Progenitor cell of endocrine pancreas (in vitro differentiated cells): Measurements from ENCODE around the gene BACE2. TPM values are rescaled to one million over a fixed set of nuclear protein-coding genes. Genes with fewer than 3 reads are reported as not detected.
"Not testable (repeated sequence)": the region's sequence is repeated elsewhere in the genome, so short reads cannot be mapped to it uniquely, and the experiment has no call there.

ENCODE experiments used
- DNase-seq: peaks from one replicate; pipeline ENCODE4 v3.0.0; 2021; ENCODE audit warnings: low spot score; ENCODE audit not compliant: unreplicated experiment
- H3K27ac Mint-ChIP-seq: 2 replicates; pipeline ENCODE4 v1.8.0; 2021; ENCODE audit warnings: mild to moderate bottlenecking, moderate library complexity, mixed read lengths
- H3K27me3 Mint-ChIP-seq: 2 replicates; pipeline ENCODE4 v1.8.0; 2021; ENCODE audit warnings: mixed read lengths
- H3K36me3 Mint-ChIP-seq: 2 replicates; pipeline ENCODE4 v1.8.0; 2022; ENCODE audit warnings: mixed read lengths; ENCODE audit not compliant: insufficient read depth
- H3K4me1 Mint-ChIP-seq: 2 replicates; pipeline ENCODE4 v1.8.0; 2021; ENCODE audit warnings: low read depth, mixed read lengths
- H3K4me3 Mint-ChIP-seq: 2 replicates; pipeline ENCODE4 v1.8.0; 2021; ENCODE audit warnings: low read depth, mild to moderate bottlenecking, moderate library complexity, mixed read lengths
- H3K9me3 Mint-ChIP-seq: 2 replicates; pipeline ENCODE4 v1.8.0; 2021; ENCODE audit warnings: low read depth, mixed read lengths
- total RNA-seq: library from RNA; stranded (reverse); gene quantifications from 2 replicates; pipeline ENCODE4 v1.2.1, GENCODE V29; 2021
- TF ChIP-seq, protein P1 (sequence below): fragments of 200-600 bp; sonication (generic); IDR thresholded peaks from one replicate; pipeline ENCODE4 v1.5.0; 2021; ENCODE audit warnings: antibody characterized with exemption, mild to moderate bottlenecking; ENCODE audit not compliant: unreplicated experiment

BACE2 gene
- total RNA-seq, 1 donor from 2014 or later: 13.4 TPM

DNA sequence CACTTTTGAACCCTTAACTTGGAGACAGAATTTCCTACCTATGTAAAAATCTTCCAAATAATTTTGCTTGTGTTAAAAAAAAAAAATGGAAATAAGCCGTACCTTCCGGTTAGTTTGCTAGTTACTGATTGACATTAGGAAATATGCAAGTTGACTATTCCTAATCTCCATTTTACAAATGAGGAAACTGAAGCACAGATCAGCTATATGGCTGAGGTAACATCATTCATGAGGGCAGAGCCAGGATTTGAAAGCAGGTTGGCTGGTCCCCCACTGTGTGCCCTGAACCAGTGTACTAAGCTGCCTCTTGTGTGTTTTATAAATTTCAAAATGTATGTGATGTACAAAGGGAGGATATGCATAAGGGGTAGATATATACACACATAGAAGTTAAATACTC lies 29.6 kb downstream of the BACE2 start:
- no peak overlapping the region for H3K27ac Mint-ChIP-seq
- H3K4me1 Mint-ChIP-seq: peaks cover 13% of the 10 kb centered on the region
- no peak overlapping the region for H3K4me3 Mint-ChIP-seq
- no peaks in the 10 kb centered on the region for H3K36me3 Mint-ChIP-seq
- no peaks in the 10 kb centered on the region for H3K27me3 Mint-ChIP-seq
- H3K9me3 Mint-ChIP-seq: no peaks in the 10 kb centered on the region
- TF ChIP-seq, protein P1, sequence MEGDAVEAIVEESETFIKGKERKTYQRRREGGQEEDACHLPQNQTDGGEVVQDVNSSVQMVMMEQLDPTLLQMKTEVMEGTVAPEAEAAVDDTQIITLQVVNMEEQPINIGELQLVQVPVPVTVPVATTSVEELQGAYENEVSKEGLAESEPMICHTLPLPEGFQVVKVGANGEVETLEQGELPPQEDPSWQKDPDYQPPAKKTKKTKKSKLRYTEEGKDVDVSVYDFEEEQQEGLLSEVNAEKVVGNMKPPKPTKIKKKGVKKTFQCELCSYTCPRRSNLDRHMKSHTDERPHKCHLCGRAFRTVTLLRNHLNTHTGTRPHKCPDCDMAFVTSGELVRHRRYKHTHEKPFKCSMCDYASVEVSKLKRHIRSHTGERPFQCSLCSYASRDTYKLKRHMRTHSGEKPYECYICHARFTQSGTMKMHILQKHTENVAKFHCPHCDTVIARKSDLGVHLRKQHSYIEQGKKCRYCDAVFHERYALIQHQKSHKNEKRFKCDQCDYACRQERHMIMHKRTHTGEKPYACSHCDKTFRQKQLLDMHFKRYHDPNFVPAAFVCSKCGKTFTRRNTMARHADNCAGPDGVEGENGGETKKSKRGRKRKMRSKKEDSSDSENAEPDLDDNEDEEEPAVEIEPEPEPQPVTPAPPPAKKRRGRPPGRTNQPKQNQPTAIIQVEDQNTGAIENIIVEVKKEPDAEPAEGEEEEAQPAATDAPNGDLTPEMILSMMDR: no peak
- no peak for DNase-seq

DNA sequence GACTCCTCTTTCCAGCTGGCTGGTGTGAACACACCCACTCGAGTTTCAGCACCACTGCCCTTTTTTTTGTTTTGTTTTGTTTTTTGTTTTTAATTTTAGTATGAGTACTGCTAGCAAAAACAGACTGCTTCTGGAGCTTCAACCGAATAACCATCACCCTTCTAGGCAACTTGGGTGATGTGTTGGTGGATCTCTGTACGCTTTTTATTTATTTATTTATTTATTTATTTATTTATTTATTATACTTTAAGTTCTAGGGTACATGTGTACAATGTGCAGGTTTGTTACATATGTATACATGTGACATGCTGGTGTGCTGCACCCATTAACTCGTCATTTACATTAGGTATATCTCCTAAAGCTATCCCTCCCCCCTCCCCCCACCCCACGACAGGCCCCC lies 30.7 kb downstream of the BACE2 start:
- H3K9me3 Mint-ChIP-seq, DNase-seq, H3K27ac Mint-ChIP-seq, H3K4me3 Mint-ChIP-seq, H3K36me3 Mint-ChIP-seq, H3K27me3 Mint-ChIP-seq: not testable (repeated sequence)
- peaks cover 13% of the 10 kb centered on the region for H3K4me1 Mint-ChIP-seq

DNA sequence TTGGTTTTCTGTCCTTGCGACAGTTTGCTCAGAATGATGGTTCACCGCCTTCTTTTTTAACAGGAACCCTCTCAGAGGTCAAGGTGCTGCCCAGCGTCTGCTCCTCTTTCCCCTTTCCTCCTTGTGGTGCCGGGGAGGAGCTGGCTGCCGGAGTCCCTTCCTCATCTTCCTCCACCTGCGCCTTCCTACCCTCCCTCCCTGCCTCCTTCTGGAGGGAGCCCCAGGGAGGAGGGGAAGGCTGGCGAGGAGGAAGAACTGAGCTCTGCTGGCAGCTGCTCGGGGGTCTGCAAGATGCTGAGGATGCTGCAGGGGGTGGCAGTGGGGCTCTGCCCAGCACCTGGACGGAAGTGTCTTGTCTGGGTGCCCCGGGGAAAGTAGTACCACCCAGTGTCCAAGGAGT lies 31.2 kb downstream of the BACE2 start:
- Mint-ChIP-seq H3K4me3 (no peak overlapping the region), H3K9me3 (no peaks in the 10 kb centered on the region), H3K4me1 (peaks cover 13% of the 10 kb centered on the region), H3K27ac (no peak overlapping the region), H3K27me3 (no peaks in the 10 kb centered on the region), H3K36me3 (no peaks in the 10 kb centered on the region)
- TF ChIP-seq, protein P1: no peak
- no peak for DNase-seq

DNA sequence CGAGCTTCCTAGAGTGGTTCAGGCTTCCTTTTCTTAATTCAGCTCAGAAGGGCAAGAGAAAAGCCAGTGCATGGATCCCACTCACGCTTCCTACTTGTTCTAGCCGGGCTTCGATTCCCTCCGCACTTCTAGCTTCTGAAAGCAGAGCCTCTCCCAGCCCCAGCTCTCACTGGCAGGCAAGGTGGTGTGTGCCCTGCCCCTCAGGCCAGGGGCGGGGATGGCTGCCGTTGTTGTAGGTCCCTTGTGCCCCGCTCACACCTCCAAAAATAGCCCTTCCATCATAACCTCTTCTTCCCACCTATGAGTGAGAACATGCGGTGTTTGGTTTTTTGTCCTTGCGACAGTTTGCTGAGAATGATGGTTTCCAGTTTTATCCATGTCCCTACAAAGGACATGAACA lies 31.6 kb downstream of the BACE2 start:
- Mint-ChIP-seq H3K36me3 (no peaks in the 10 kb centered on the region), H3K9me3 (no peaks in the 10 kb centered on the region), H3K27me3 (no peaks in the 10 kb centered on the region), H3K4me3 (no peak overlapping the region), H3K27ac (no peak overlapping the region), H3K4me1 (peaks cover 13% of the 10 kb centered on the region)
- DNase-seq: no peak
- TF ChIP-seq, protein P1: no peak

DNA sequence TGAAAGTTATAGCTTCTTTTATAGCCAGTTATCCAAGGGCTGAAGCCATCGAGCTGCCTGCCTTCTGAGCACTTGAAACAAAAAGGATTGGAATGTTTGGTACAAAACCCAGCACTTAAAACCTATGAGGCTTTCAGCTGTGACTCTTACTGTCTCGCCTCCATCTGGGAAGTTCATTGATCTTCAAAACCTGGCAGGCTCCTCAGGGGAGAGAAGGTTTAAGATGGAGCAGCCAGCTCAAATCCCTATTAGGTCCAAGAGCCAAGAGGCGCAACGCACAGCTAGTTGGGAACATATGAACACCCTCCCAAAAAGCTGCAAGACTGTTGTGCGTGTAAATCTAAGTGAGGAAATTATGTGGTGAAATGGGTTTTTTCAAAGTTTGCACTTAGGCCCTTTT lies 33.4 kb downstream of the BACE2 start:
- Mint-ChIP-seq H3K4me3 (no peak overlapping the region), H3K4me1 (peaks cover 13% of the 10 kb centered on the region), H3K9me3 (no peaks in the 10 kb centered on the region), H3K36me3 (no peaks in the 10 kb centered on the region), H3K27me3 (peaks cover 2% of the 10 kb centered on the region), H3K27ac (no peak overlapping the region)
- DNase-seq: no peak
- TF ChIP-seq, protein P1: no peak

DNA sequence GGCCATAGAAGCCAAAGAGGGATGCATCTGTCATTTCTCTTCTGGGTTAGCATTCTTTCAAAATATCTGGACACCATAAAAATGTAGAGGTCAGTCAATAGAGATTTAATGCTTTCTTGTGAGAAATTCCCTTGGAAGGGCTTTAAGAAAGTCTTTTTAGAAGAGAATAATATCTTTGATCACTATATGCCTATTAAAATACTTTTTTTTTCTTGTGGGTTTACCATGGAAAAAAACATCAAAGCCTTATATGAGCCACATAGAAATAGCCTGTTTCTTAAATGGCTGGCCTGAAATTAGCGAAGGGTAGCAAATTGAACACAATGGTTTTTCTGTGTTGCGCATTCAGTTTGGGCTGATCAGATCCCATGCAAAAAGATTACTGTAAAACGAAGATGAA lies 36.8 kb downstream of the BACE2 start:
- TF ChIP-seq, protein P1: no peak
- H3K27me3 Mint-ChIP-seq: peaks cover 3% of the 10 kb centered on the region
- no peak overlapping the region for H3K27ac Mint-ChIP-seq
- H3K9me3 Mint-ChIP-seq: no peaks in the 10 kb centered on the region
- peaks cover 13% of the 10 kb centered on the region for H3K4me1 Mint-ChIP-seq
- DNase-seq: no peak
- no peaks in the 10 kb centered on the region for H3K36me3 Mint-ChIP-seq
- no peak overlapping the region for H3K4me3 Mint-ChIP-seq
